Neural progenitor cell (in vitro differentiated cells): ENCODE measurements around the gene ABCF1. TPM values are rescaled to one million over a fixed set of nuclear protein-coding genes. Genes with fewer than 3 reads are reported as not detected.

ENCODE experiments used
- DNase-seq: peaks from one replicate; pipeline ENCODE4 v3.0.0-alpha.2; 2016; ENCODE audit warnings: low spot score
- H2AFZ ChIP-seq: fragments of 200-600 bp; sonication (generic); replicated peaks from 2 replicates; pipeline ENCODE4 v1.6.1; 2016; ENCODE audit warnings: antibody characterized with exemption
- H3F3A ChIP-seq: fragments of 200-600 bp; sonication (generic); 2 replicates; pipeline ENCODE4 v1.6.1; 2016; ENCODE audit warnings: antibody characterized with exemption, low read depth
- H3K27ac ChIP-seq: fragments of 200-600 bp; sonication (generic); 2 replicates; pipeline ENCODE4 v1.5.1; 2016; ENCODE audit warnings: mild to moderate bottlenecking
- H3K27me3 ChIP-seq: fragments of 200-600 bp; sonication (generic); 2 replicates; pipeline ENCODE4 v1.6.1; 2016; ENCODE audit warnings: mild to moderate bottlenecking, moderate library complexity
- H3K36me3 ChIP-seq: fragments of 200-600 bp; sonication (generic); 2 replicates; pipeline ENCODE4 v1.5.1; 2016
- H3K4me1 ChIP-seq: fragments of 200-600 bp; sonication (generic); 2 replicates; pipeline ENCODE4 v1.6.1; 2016; ENCODE audit warnings: mixed run types
- H3K4me2 ChIP-seq: fragments of 200-600 bp; sonication (generic); 2 replicates; pipeline ENCODE4 v1.6.1; 2016
- H3K4me3 ChIP-seq: fragments of 200-600 bp; sonication (generic); 2 replicates; pipeline ENCODE4 v1.5.1; 2016
- H3K79me2 ChIP-seq: fragments of 200-600 bp; sonication (generic); 2 replicates; pipeline ENCODE4 v1.6.1; 2016; ENCODE audit warnings: low read depth
- H3K9ac ChIP-seq: fragments of 200-600 bp; sonication (generic); 2 replicates; pipeline ENCODE4 v1.6.1; 2016
- H3K9me3 ChIP-seq: fragments of 200-600 bp; sonication (generic); 2 replicates; pipeline ENCODE4 v1.5.1; 2016; ENCODE audit warnings: low read depth
- H4K20me1 ChIP-seq: fragments of 200-600 bp; sonication (generic); 2 replicates; pipeline ENCODE4 v1.6.1; 2016; ENCODE audit warnings: low read depth
- H3K27ac Mint-ChIP-seq: 3 replicates; pipeline ENCODE4 v1.8.0; 2021; ENCODE audit warnings: mixed read lengths
- H3K27me3 Mint-ChIP-seq: 2 replicates; pipeline ENCODE4 v1.8.0; 2022; ENCODE audit warnings: low read depth, mild to moderate bottlenecking, inconsistent platforms, moderate library complexity, mixed read lengths; ENCODE audit not compliant: insufficient read depth
- H3K36me3 Mint-ChIP-seq: 3 replicates; pipeline ENCODE4 v1.8.0; 2021; ENCODE audit warnings: mixed read lengths
- H3K4me1 Mint-ChIP-seq: 3 replicates; pipeline ENCODE4 v1.8.0; 2021; ENCODE audit warnings: mixed read lengths
- H3K4me3 Mint-ChIP-seq: 3 replicates; pipeline ENCODE4 v1.8.0; 2021; ENCODE audit warnings: mild to moderate bottlenecking, moderate library complexity, mixed read lengths
- H3K9me3 Mint-ChIP-seq: 3 replicates; pipeline ENCODE4 v1.8.0; 2020; ENCODE audit warnings: mixed read lengths
- CTCF ChIP-seq: fragments of 200-600 bp; sonication (generic); IDR thresholded peaks from 2 replicates; pipeline ENCODE4 v1.5.1; 2017; ENCODE audit warnings: antibody characterized with exemption, mild to moderate bottlenecking
- EZH2 ChIP-seq: fragments of 200-600 bp; sonication (generic); IDR thresholded peaks from 2 replicates; pipeline ENCODE4 v1.6.1; 2017; ENCODE audit warnings: antibody characterized with exemption, mild to moderate bottlenecking, moderate library complexity
- EZH2phosphoT487 ChIP-seq: fragments of 200-600 bp; sonication (generic); IDR thresholded peaks from 2 replicates; pipeline ENCODE4 v1.6.1; 2017; ENCODE audit warnings: antibody characterized with exemption
- total RNA-seq: library from RNA; depleted of rRNA; stranded (reverse); fragments of >200 nt; gene quantifications from 2 replicates; pipeline ENCODE4 v1.2.3, GENCODE V29; 2015; ENCODE audit warnings: low replicate concordance

The ABCF1 gene
- total RNA-seq, 1 donor from 2014 or later, result 43.9 TPM

GRCh38 chr6:30554404-30554803, 16.8 kb upstream of the ABCF1 start:
- peak overlapping the region; percentile 84 for H3K4me2 ChIP-seq
- Mint-ChIP-seq H3K36me3 (peaks cover 25% of the 10 kb centered on the region), H3K27me3 (peaks cover 3% of the 10 kb centered on the region), H3K9me3 (no peaks in the 10 kb centered on the region), H3K4me1 (peaks cover 23% of the 10 kb centered on the region), H3K4me3 (peak overlapping the region; percentile 99), H3K27ac (no peak overlapping the region)
- peaks cover 16% of the 10 kb centered on the region for H4K20me1 ChIP-seq
- peaks cover 2% of the 10 kb centered on the region for H3K36me3 ChIP-seq
- H3K9me3 ChIP-seq, result no peaks in the 10 kb centered on the region
- peaks cover 6% of the 10 kb centered on the region for H3K4me1 ChIP-seq
- H3K79me2 ChIP-seq, result peaks cover 37% of the 10 kb centered on the region
- no peak overlapping the region for H3K4me3 ChIP-seq
- no peak overlapping the region for H2AFZ ChIP-seq
- H3K9ac ChIP-seq, result no peak overlapping the region
- no peak for TF ChIP-seq EZH2phosphoT487
- TF ChIP-seq EZH2, result no peak
- TF ChIP-seq CTCF, result no peak
- no peak for DNase-seq
- H3F3A ChIP-seq, result peaks cover 24% of the 10 kb centered on the region
- no peak overlapping the region for H3K27ac ChIP-seq
- H3K27me3 ChIP-seq, result no peaks in the 10 kb centered on the region

GRCh38 chr6:30554962-30555815, 16.1 kb upstream of the ABCF1 start:
- peak; percentile 83 for DNase-seq
- H3K9ac ChIP-seq, result peak overlapping the region; percentile 12
- TF ChIP-seq CTCF (no peak), EZH2 (no peak), EZH2phosphoT487 (no peak)
- Mint-ChIP-seq H3K9me3 (no peaks in the 10 kb centered on the region), H3K4me3 (peak overlapping the region; percentile 99), H3K27me3 (peaks cover 3% of the 10 kb centered on the region), H3K4me1 (peaks cover 23% of the 10 kb centered on the region), H3K36me3 (peaks cover 24% of the 10 kb centered on the region), H3K27ac (no peak overlapping the region)
- peak overlapping the region; percentile 85 for H3K27ac ChIP-seq
- peaks cover 6% of the 10 kb centered on the region for H3K36me3 ChIP-seq
- peaks cover 16% of the 10 kb centered on the region for H4K20me1 ChIP-seq
- H3K27me3 ChIP-seq, result no peaks in the 10 kb centered on the region
- H3K4me3 ChIP-seq, result peak overlapping the region; percentile 87
- H3K4me1 ChIP-seq, result peaks cover 6% of the 10 kb centered on the region
- H3K79me2 ChIP-seq, result peaks cover 45% of the 10 kb centered on the region
- H3K9me3 ChIP-seq, result no peaks in the 10 kb centered on the region
- peak overlapping the region; percentile 98 for H2AFZ ChIP-seq
- H3F3A ChIP-seq, result peaks cover 24% of the 10 kb centered on the region
- H3K4me2 ChIP-seq, result peak overlapping the region; percentile 84

DNA sequence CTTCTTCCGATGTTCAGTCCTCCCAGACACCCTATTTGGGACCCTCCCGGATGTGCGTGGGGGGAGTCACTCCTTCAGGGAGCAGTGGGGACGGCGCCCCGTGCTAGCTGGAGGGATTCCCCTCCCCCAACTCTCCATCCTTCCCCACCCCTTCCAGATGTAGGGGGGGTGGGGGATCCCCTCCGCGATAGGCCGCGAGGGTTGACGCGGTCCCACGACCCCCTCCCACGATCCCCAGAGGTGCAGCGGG, 15.5 kb upstream of the ABCF1 start:
- Histone ChIP-seq H3K4me3 (peak overlapping the region; percentile 87), H3K4me1 (peaks cover 6% of the 10 kb centered on the region), H3K79me2 (peaks cover 46% of the 10 kb centered on the region), H2AFZ (peak overlapping the region; percentile 98), H3F3A (peaks cover 26% of the 10 kb centered on the region), H3K9ac (no peak overlapping the region), H3K36me3 (peaks cover 6% of the 10 kb centered on the region), H3K27me3 (no peaks in the 10 kb centered on the region), H3K27ac (peak overlapping the region; percentile 85), H3K9me3 (no peaks in the 10 kb centered on the region), H3K4me2 (peak overlapping the region; percentile 84), H4K20me1 (peaks cover 16% of the 10 kb centered on the region)
- TF ChIP-seq EZH2 (no peak), EZH2phosphoT487 (no peak), CTCF (no peak)
- DNase-seq, result no peak
- H3K4me3 Mint-ChIP-seq, result peak overlapping the region; percentile 99
- H3K36me3 Mint-ChIP-seq, result peaks cover 25% of the 10 kb centered on the region
- peaks cover 3% of the 10 kb centered on the region for H3K27me3 Mint-ChIP-seq
- H3K9me3 Mint-ChIP-seq, result no peaks in the 10 kb centered on the region
- H3K4me1 Mint-ChIP-seq, result peaks cover 23% of the 10 kb centered on the region
- no peak overlapping the region for H3K27ac Mint-ChIP-seq
